ENCODE measurements around the gene SLC12A3.

The SLC12A3 gene

GRCh38 chr16:56927471-56927870 is 62.5 kb downstream of the SLC12A3 start:
- DNase-seq (ENCODE audit: extremely low read depth, low read depth) = no peak
- no peak for TF ChIP-seq CTCF (IDR thresholded peaks at IDR 0.05; ENCODE audit: low read depth, low read length)

GRCh38 chr16:56929639-56930038 is 64.6 kb downstream of the SLC12A3 start:
- DNase-seq (ENCODE audit: extremely low read depth, low read depth) = no peak
- TF ChIP-seq CTCF (IDR thresholded peaks at IDR 0.05; ENCODE audit: low read depth, low read length) = no peak

- no peak for DNase-seq (ENCODE audit: extremely low read depth, low read depth)
- TF ChIP-seq CTCF (IDR thresholded peaks at IDR 0.05; ENCODE audit: low read depth, low read length) = no peak
Observed at GRCh38 chr16:56930486-56931270, 65.7 kb downstream of the SLC12A3 start.

GRCh38 chr16:56931271-56931891 is 66.4 kb downstream of the SLC12A3 start:
- TF ChIP-seq CTCF (IDR thresholded peaks at IDR 0.05; ENCODE audit: low read depth, low read length) = no peak
- DNase-seq (ENCODE audit: extremely low read depth, low read depth) = no peak

- no peak; the same call in 1 of the 2 replicates for TF ChIP-seq CTCF (IDR thresholded peaks at IDR 0.05; ENCODE audit: low read depth, low read length)
- peak; percentile 97 for DNase-seq (ENCODE audit: extremely low read depth, low read depth)
Observed at GRCh38 chr16:56931892-56932720, 67.1 kb downstream of the SLC12A3 start, which contains the start of gene HERPUD1. Gene HERPUD1, plus strand, starts transcription at chr16:56932142. Its CDS starts 103 bp downstream, at chr16:56932245.

GRCh38 chr16:56932721-56933619 is 68.0 kb downstream of the SLC12A3 start:
- TF ChIP-seq CTCF (IDR thresholded peaks at IDR 0.05; ENCODE audit: low read depth, low read length) = no peak
- peak; percentile 45 for DNase-seq (ENCODE audit: extremely low read depth, low read depth)
